Measurements from ENCODE around the gene PPP2R1B. TPM values are rescaled to one million over a fixed set of nuclear protein-coding genes. Genes with fewer than 3 reads are reported as not detected.
"Not testable (repeated sequence)": the region's sequence is repeated elsewhere in the genome, so short reads cannot be mapped to it uniquely, and the experiment has no call there.

Gene PPP2R1B
- total RNA-seq, 1 experiment from 2014 or later: 105 TPM

GRCh38 chr11:111772535-111772934, 6.3 kb upstream of the PPP2R1B start:
- Histone ChIP-seq H2BK12ac (ENCODE audit: insufficient read length, low read depth, low read length) (no peak overlapping the region), H3T11ph (ENCODE audit: low read length) (no peak overlapping the region), H2BK120ac (ENCODE audit: low read depth, low read length, poor library complexity, severe bottlenecking) (no peak overlapping the region)

DNA sequence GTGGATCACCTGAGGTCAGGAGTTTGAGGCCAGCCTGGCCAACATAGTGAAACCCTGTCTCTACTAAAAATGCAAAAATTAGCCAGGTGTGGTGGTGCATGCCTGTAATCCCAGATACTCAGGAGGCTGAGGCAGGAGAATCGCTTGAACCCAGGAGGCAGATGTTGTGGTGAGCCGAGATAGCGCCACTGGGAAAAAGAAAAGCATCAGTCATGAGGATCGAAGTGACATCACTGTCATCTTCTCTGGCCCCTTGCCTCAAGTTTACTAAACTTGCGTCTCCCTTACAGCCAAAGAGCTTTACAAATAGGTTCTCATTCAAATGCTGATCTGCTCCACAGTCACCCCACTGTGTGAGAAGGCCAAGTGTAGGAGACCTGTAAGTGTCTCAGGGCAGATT, 5.0 kb upstream of the PPP2R1B start:
- H3K4me1 ChIP-seq (ENCODE audit: insufficient read depth, low read length); H4K91ac ChIP-seq (ENCODE audit: insufficient read length, low read depth, low read length); H3K23ac ChIP-seq (ENCODE audit: insufficient read length, low read depth, low read length); H3K9me3 Mint-ChIP-seq; H2BK12ac ChIP-seq (ENCODE audit: insufficient read length, low read depth, low read length); H3K27ac Mint-ChIP-seq; H2BK20ac ChIP-seq (ENCODE audit: low read depth, low read length, poor library complexity, severe bottlenecking); H2BK5ac ChIP-seq (ENCODE audit: insufficient read length, low read length); H3K14ac ChIP-seq (ENCODE audit: insufficient read depth, low read length); H3T11ph ChIP-seq (ENCODE audit: low read length); H3K9ac ChIP-seq (ENCODE audit: extremely low read depth, insufficient read length, low read length); H3K27ac ChIP-seq (ENCODE audit: insufficient read length, low read depth, low read length); H3K4me3 Mint-ChIP-seq; H2AK5ac ChIP-seq (ENCODE audit: insufficient read length, low read length); H4K20me1 ChIP-seq (ENCODE audit: control insufficient read depth, insufficient read depth, insufficient read length); H3K27me3 ChIP-seq (ENCODE audit: insufficient read depth, low read length); H3K56ac ChIP-seq (ENCODE audit: insufficient read length, low read depth, low read length); H3K79me1 ChIP-seq (ENCODE audit: insufficient read depth, low read depth, low read length, poor library complexity, severe bottlenecking); H3K36me3 Mint-ChIP-seq (ENCODE audit: insufficient read depth in 1 of 3, low read depth in 3 of 3); H4K5ac ChIP-seq (ENCODE audit: insufficient read length, low read depth, low read length); H2AFZ ChIP-seq (ENCODE audit: low read length); H2BK15ac ChIP-seq (ENCODE audit: low read depth, low read length); H3K9me3 ChIP-seq (ENCODE audit: control insufficient read depth, low read depth, low read length); H3K23me2 ChIP-seq (ENCODE audit: insufficient read length, low read depth, low read length, poor library complexity, severe bottlenecking); H3K18ac ChIP-seq (ENCODE audit: insufficient read length, low read depth, low read length); H3K27me3 Mint-ChIP-seq (ENCODE audit: low read depth); H2BK120ac ChIP-seq (ENCODE audit: low read depth, low read length, poor library complexity, severe bottlenecking); H3K79me2 ChIP-seq (ENCODE audit: insufficient read depth, low read length); H4K8ac ChIP-seq (replicated peaks; ENCODE audit: insufficient read length, low read depth, low read length); H3K4ac ChIP-seq (ENCODE audit: low read depth, low read length): not testable (repeated sequence)
- WGBS (ENCODE audit: extremely low coverage, insufficient read length, low lambda C conversion rate): no CpG with 5 or more reads among the region's 5 CpGs
- peaks cover 27 to 32% of the 10 kb centered on the region in 2 experiments for H3K4me1 Mint-ChIP-seq
- peak; percentile 47 for DNase-seq
- peak overlapping the region; percentile 8 for H3K4me2 ChIP-seq (ENCODE audit: insufficient read depth, insufficient read length, low read length)

More at GRCh38 chr11:111772535-111772934, 6.3 kb upstream of the PPP2R1B start:
- peaks cover 22 to 29% of the 10 kb centered on the region in 2 experiments for H3K4me1 Mint-ChIP-seq
- Histone ChIP-seq H4K20me1 (ENCODE audit: control insufficient read depth, insufficient read depth, insufficient read length) (no peaks in the 10 kb centered on the region), H3K18ac (ENCODE audit: insufficient read length, low read depth, low read length) (no peak overlapping the region), H3K56ac (ENCODE audit: insufficient read length, low read depth, low read length) (no peak overlapping the region), H3K23me2 (ENCODE audit: insufficient read length, low read depth, low read length, poor library complexity, severe bottlenecking) (no peaks in the 10 kb centered on the region), H3K23ac (ENCODE audit: insufficient read length, low read depth, low read length) (no peak overlapping the region), H3K27me3 (ENCODE audit: insufficient read depth, low read length) (no peaks in the 10 kb centered on the region), H2AFZ (ENCODE audit: low read length) (no peak overlapping the region), H3K9me3 (ENCODE audit: control insufficient read depth, low read depth, low read length) (no peaks in the 10 kb centered on the region), H4K8ac (replicated peaks; ENCODE audit: insufficient read length, low read depth, low read length) (no peak overlapping the region), H3K9ac (ENCODE audit: extremely low read depth, insufficient read length, low read length) (no peak overlapping the region), H3K4me2 (ENCODE audit: insufficient read depth, insufficient read length, low read length) (no peak overlapping the region), H3K79me1 (ENCODE audit: insufficient read depth, low read depth, low read length, poor library complexity, severe bottlenecking) (no peaks in the 10 kb centered on the region), H3K14ac (ENCODE audit: insufficient read depth, low read length) (no peak overlapping the region), H3K4ac (ENCODE audit: low read depth, low read length) (no peak overlapping the region), H3K4me1 (ENCODE audit: insufficient read depth, low read length) (peaks cover 6% of the 10 kb centered on the region; the same call in 1 of the 2 replicates), H3K27ac (ENCODE audit: insufficient read length, low read depth, low read length) (no peak overlapping the region), H2BK15ac (ENCODE audit: low read depth, low read length) (no peak overlapping the region), H2BK5ac (ENCODE audit: insufficient read length, low read length) (no peak overlapping the region), H4K91ac (ENCODE audit: insufficient read length, low read depth, low read length) (no peak overlapping the region), H3K79me2 (ENCODE audit: insufficient read depth, low read length) (no peaks in the 10 kb centered on the region), H2AK5ac (ENCODE audit: insufficient read length, low read length) (no peak overlapping the region), H4K5ac (ENCODE audit: insufficient read length, low read depth, low read length) (no peak overlapping the region), H2BK20ac (ENCODE audit: low read depth, low read length, poor library complexity, severe bottlenecking) (no peak overlapping the region)
- no peaks in the 10 kb centered on the region for H3K27me3 Mint-ChIP-seq (ENCODE audit: low read depth)
- no peaks in the 10 kb centered on the region for H3K9me3 Mint-ChIP-seq
- H3K4me3 Mint-ChIP-seq: peak overlapping the region in 1 of 2 experiments; percentile 35; a peak in 1 of 5 replicates
- H3K36me3 Mint-ChIP-seq (ENCODE audit: insufficient read depth in 1 of 3, low read depth in 3 of 3): no peaks in the 10 kb centered on the region
- TF ChIP-seq CTCF (conservative IDR thresholded peaks at IDR 0.05): no peak
- DNase-seq: no peak
- no peak overlapping the region for H3K27ac Mint-ChIP-seq
- WGBS (ENCODE audit: extremely low coverage, insufficient read length, low lambda C conversion rate): no CpG with 5 or more reads among the region's 2 CpGs
